Neural cell (in vitro differentiated cells): ENCODE measurements around the gene PRKCA. TPM values are rescaled to one million over a fixed set of nuclear protein-coding genes. Genes with fewer than 3 reads are reported as not detected.

Experiments used
- H2AFZ ChIP-seq: fragments of 200-600, 300-800 bp; sonication (generic), shearing (Covaris generic); 2 replicates; pipeline ENCODE4 v1.6.0; 2014; ENCODE audit warnings: low read depth, mild to moderate bottlenecking, antibody characterized with exemption, low read length, moderate library complexity
- H3F3A ChIP-seq: fragments of 200-600 bp; shearing (Covaris generic); 2 replicates; pipeline ENCODE4 v1.6.1; 2016; ENCODE audit warnings: mild to moderate bottlenecking, moderate library complexity, mixed read lengths, antibody characterized with exemption, low read length; ENCODE audit not compliant: insufficient read depth, poor library complexity, severe bottlenecking
- H3K27ac ChIP-seq: fragments of 200-600, 300-800 bp; sonication (generic), shearing (Covaris generic); 2 replicates; pipeline ENCODE4 v1.5.1; 2014; ENCODE audit warnings: mild to moderate bottlenecking, low read length, moderate library complexity
- H3K27me3 ChIP-seq: fragments of 300-800, 200-600 bp; sonication (generic), shearing (Covaris generic); 2 replicates; pipeline ENCODE4 v1.6.0; 2014; ENCODE audit warnings: mild to moderate bottlenecking, low read depth, low read length, moderate library complexity; ENCODE audit not compliant: insufficient read depth
- H3K36me3 ChIP-seq: fragments of 300-800, 200-600 bp; sonication (generic), shearing (Covaris generic); 2 replicates; pipeline ENCODE4 v1.5.1; 2014; ENCODE audit warnings: mild to moderate bottlenecking, antibody characterized with exemption, low read length, moderate library complexity; ENCODE audit not compliant: insufficient read depth
- H3K4me2 ChIP-seq: fragments of 300-800, 200-600 bp; sonication (generic), shearing (Covaris generic); 2 replicates; pipeline ENCODE4 v1.6.0; 2014; ENCODE audit warnings: mild to moderate bottlenecking, low read length
- H3K4me3 ChIP-seq: fragments of 300-800, 200-600 bp; sonication (generic), shearing (Covaris generic); 2 replicates; pipeline ENCODE4 v1.5.1; 2014; ENCODE audit warnings: mild to moderate bottlenecking, low read length, moderate library complexity
- H3K79me2 ChIP-seq: fragments of 200-600 bp; shearing (Covaris generic); replicated peaks from 2 replicates; pipeline ENCODE4 v1.6.0; 2014; ENCODE audit warnings: mild to moderate bottlenecking, low read length, moderate library complexity; ENCODE audit not compliant: insufficient read depth
- H3K9ac ChIP-seq: fragments of 300-800, 200-600 bp; sonication (generic), shearing (Covaris generic); 2 replicates; pipeline ENCODE4 v1.6.1; 2016; ENCODE audit warnings: mild to moderate bottlenecking, low read length, mixed read lengths
- H3K9me2 ChIP-seq: fragments of 200-600 bp; shearing (Covaris generic); 2 replicates; pipeline ENCODE4 v1.6.1; 2016; ENCODE audit warnings: mild to moderate bottlenecking, low read length, mixed read lengths; ENCODE audit not compliant: insufficient read depth
- H3K9me3 ChIP-seq: fragments of 200-600, 300-800 bp; sonication (generic), shearing (Covaris generic); 2 replicates; pipeline ENCODE4 v1.6.1; 2016; ENCODE audit warnings: mild to moderate bottlenecking, mixed run types, low read length, moderate library complexity, mixed read lengths
- H4K20me1 ChIP-seq: fragments of 200-600 bp; shearing (Covaris generic); 2 replicates; pipeline ENCODE4 v1.6.1; 2016; ENCODE audit warnings: mild to moderate bottlenecking, mixed run types; ENCODE audit not compliant: insufficient read depth
- CTCF ChIP-seq: fragments of 450-650 bp; IDR thresholded peaks from 2 replicates; pipeline ENCODE4 v1.5.1; 2014; ENCODE audit warnings: antibody characterized with exemption, mild to moderate bottlenecking, moderate library complexity; ENCODE audit not compliant: poor library complexity, severe bottlenecking
- EP300 ChIP-seq: fragments of 450-650 bp; conservative IDR thresholded peaks from 2 replicates; pipeline ENCODE4 v1.6.1; 2014; ENCODE audit warnings: antibody characterized with exemption, mild to moderate bottlenecking, moderate library complexity; ENCODE audit not compliant: poor library complexity, severe bottlenecking
- EZH2 ChIP-seq: fragments of 200-600, 300-800 bp; shearing (Covaris generic), sonication (generic); IDR thresholded peaks from 2 replicates; pipeline ENCODE4 v1.6.1; 2014; ENCODE audit warnings: antibody characterized with exemption, low read length, borderline replicate concordance, mild to moderate bottlenecking; ENCODE audit not compliant: insufficient read depth, poor library complexity, severe bottlenecking
- MXI1 ChIP-seq: fragments of 450-650 bp; conservative IDR thresholded peaks from 2 replicates; pipeline ENCODE4 v1.6.1; 2014; ENCODE audit warnings: antibody characterized with exemption, mild to moderate bottlenecking; ENCODE audit not compliant: poor library complexity, severe bottlenecking
- POLR2AphosphoS5 ChIP-seq: IDR thresholded peaks from 2 replicates; pipeline ENCODE4 v1.6.1; 2012
- RAD21 ChIP-seq: fragments of 450-650 bp; conservative IDR thresholded peaks from 2 replicates; pipeline ENCODE4 v1.6.1; 2014; ENCODE audit warnings: antibody characterized with exemption, mild to moderate bottlenecking, moderate library complexity
- SMC3 ChIP-seq: fragments of 450-650 bp; conservative IDR thresholded peaks from 2 replicates; pipeline ENCODE4 v1.6.1; 2014; ENCODE audit warnings: antibody characterized with exemption, mild to moderate bottlenecking, moderate library complexity; ENCODE audit not compliant: poor library complexity
- TAF1 ChIP-seq: IDR thresholded peaks from 2 replicates; pipeline ENCODE4 v1.6.1; 2012; ENCODE audit warnings: low read depth
- polyA plus RNA-seq: library from polyadenylated mRNA; depleted of rRNA; stranded (reverse); fragments of >200 nt; gene quantifications from 2 replicates; pipeline ENCODE4 v1.2.3, GENCODE V29; 2014
- TF ChIP-seq, protein P1 (sequence below): IDR thresholded peaks from 2 replicates; pipeline ENCODE4 v1.6.1; 2012; ENCODE audit warnings: borderline replicate concordance

PRKCA gene
- polyA plus RNA-seq, 1 donor from 2014 or later = 5.9 TPM

- Histone ChIP-seq H3K9ac (no peak overlapping the region), H3K4me2 (no peak overlapping the region), H3K9me2 (no peaks in the 10 kb centered on the region), H3K27me3 (no peaks in the 10 kb centered on the region), H4K20me1 (no peaks in the 10 kb centered on the region), H3K79me2 (no peaks in the 10 kb centered on the region), H3K9me3 (no peaks in the 10 kb centered on the region), H3K27ac (no peak overlapping the region), H2AFZ (no peak overlapping the region), H3K36me3 (no peaks in the 10 kb centered on the region), H3F3A (no peaks in the 10 kb centered on the region), H3K4me3 (no peak overlapping the region)
- TF ChIP-seq EZH2 (no peak), POLR2AphosphoS5 (no peak), RAD21 (no peak), EP300 (no peak), CTCF (no peak), TAF1 (no peak), SMC3 (no peak), MXI1 (no peak)
- TF ChIP-seq, protein P1, sequence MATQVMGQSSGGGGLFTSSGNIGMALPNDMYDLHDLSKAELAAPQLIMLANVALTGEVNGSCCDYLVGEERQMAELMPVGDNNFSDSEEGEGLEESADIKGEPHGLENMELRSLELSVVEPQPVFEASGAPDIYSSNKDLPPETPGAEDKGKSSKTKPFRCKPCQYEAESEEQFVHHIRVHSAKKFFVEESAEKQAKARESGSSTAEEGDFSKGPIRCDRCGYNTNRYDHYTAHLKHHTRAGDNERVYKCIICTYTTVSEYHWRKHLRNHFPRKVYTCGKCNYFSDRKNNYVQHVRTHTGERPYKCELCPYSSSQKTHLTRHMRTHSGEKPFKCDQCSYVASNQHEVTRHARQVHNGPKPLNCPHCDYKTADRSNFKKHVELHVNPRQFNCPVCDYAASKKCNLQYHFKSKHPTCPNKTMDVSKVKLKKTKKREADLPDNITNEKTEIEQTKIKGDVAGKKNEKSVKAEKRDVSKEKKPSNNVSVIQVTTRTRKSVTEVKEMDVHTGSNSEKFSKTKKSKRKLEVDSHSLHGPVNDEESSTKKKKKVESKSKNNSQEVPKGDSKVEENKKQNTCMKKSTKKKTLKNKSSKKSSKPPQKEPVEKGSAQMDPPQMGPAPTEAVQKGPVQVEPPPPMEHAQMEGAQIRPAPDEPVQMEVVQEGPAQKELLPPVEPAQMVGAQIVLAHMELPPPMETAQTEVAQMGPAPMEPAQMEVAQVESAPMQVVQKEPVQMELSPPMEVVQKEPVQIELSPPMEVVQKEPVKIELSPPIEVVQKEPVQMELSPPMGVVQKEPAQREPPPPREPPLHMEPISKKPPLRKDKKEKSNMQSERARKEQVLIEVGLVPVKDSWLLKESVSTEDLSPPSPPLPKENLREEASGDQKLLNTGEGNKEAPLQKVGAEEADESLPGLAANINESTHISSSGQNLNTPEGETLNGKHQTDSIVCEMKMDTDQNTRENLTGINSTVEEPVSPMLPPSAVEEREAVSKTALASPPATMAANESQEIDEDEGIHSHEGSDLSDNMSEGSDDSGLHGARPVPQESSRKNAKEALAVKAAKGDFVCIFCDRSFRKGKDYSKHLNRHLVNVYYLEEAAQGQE = no peak
Measured at GRCh38 chr17:66543526-66543925, 241.1 kb downstream of the PRKCA start.

GRCh38 chr17:66545918-66546317 lies 243.5 kb downstream of the PRKCA start:
- no peaks in the 10 kb centered on the region for H3K36me3 ChIP-seq
- no peaks in the 10 kb centered on the region for H3K9me2 ChIP-seq
- H3K4me2 ChIP-seq = no peak overlapping the region
- H4K20me1 ChIP-seq = no peaks in the 10 kb centered on the region
- H3K9ac ChIP-seq = no peak overlapping the region
- H2AFZ ChIP-seq = no peak overlapping the region
- H3F3A ChIP-seq = no peaks in the 10 kb centered on the region
- H3K27me3 ChIP-seq = no peaks in the 10 kb centered on the region
- H3K9me3 ChIP-seq = no peaks in the 10 kb centered on the region
- TF ChIP-seq CTCF (no peak), EP300 (no peak), POLR2AphosphoS5 (no peak), MXI1 (no peak), SMC3 (no peak), TAF1 (no peak), RAD21 (no peak), EZH2 (no peak)
- TF ChIP-seq, protein P1 = no peak
- no peak overlapping the region for H3K27ac ChIP-seq
- H3K79me2 ChIP-seq = no peaks in the 10 kb centered on the region
- H3K4me3 ChIP-seq = no peak overlapping the region
